DLD1 (cell line): ENCODE measurements around the gene SLC43A1.

ENCODE experiments used
- in situ Hi-C: cut with HindIII; loops from 2 replicates; pipeline ENCODE4 v1.10.0; 2017; ENCODE audit warnings: low sequenced_read_pairs

The SLC43A1 gene

DNA sequence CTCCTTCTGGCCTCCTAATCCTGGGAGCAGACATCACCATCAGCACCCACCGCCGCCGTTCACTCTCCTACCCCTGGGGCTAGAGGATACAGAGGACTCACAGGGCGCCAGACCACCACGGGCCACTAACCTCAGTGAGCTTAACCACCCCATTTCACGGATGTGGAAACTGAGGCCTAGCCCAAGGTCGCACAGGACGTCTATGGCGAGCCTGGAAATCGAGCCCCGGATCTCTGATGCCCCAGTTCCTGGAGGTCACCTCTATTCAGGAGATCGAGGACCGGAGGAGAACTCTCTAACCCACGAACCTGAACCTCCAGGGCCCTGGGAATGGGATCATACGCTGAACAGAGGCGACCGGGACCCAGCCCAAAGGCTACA lies 14.7 kb upstream of the SLC43A1 start:
- in situ Hi-C loops = loop anchor here (10.0 kb wide), 1 partner anchor 105 kb away; no protein-coding TSS in a partner anchor

DNA sequence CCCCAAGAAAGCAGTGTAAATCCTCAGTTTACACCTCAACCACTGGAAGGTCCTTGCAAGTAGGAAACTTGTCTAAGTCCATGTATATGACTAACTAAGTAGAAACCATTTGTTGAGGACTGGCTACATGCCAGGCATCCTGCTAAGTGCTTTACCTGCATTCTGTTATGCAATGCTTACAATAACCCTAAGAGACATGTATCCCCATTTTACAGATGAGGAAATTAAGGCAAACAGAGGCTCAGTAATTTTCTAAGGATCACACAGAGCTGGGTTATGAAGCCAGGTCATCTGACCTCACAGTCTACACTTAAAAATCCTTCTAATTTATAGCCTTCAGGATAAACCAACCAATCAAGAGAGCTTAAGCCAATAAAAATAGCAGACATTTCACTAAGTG lies 13.5 kb upstream of the SLC43A1 start:
- in situ Hi-C loops = no loop called here

DNA sequence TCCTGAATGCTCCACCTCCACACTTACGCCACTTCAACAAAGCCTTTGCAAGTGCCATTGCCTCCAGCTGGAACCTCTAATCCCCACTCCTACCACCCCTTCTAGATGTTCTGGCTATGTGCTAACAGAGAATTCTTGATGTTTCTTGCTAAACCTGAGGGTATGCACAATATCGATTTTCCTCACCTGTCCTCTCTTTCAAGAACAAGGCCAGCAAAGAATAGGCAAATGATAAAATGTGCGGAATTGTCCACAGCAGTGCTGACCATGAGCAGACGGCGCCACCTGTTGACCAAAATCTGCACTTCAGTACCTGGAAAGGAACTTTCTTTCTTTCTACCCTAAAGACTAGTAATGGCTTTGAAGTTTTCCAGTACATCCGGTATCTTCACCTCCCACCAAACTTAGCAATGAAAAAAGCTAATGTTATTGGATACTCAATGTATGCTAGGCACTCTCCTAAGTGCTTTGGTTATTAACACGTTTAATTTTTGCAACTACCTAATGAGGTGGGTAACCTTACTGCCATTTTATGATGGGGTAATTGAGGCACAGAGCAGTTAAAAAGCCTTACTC lies 11.6 kb upstream of the SLC43A1 start:
- in situ Hi-C loops = no loop called here

DNA sequence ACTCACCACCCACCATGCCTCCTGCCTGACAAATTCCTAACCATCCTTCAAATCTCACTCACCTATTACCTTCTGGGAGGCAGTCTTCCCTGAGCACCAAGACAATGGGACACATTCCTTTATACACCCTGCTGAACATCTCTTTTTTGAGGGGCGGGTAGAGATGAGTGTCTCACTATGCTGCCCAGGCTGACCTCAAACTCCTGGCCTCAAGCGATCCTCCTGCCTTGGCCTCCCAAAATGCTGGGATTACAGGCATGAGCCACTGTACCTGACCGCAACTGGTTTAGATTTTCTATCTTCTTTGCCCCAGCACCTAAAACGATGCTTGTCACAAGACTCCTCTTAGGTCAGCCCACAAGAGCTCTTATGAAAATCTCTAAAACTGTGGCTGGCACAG lies 7.9 kb upstream of the SLC43A1 start:
- in situ Hi-C loops = no loop called here

DNA sequence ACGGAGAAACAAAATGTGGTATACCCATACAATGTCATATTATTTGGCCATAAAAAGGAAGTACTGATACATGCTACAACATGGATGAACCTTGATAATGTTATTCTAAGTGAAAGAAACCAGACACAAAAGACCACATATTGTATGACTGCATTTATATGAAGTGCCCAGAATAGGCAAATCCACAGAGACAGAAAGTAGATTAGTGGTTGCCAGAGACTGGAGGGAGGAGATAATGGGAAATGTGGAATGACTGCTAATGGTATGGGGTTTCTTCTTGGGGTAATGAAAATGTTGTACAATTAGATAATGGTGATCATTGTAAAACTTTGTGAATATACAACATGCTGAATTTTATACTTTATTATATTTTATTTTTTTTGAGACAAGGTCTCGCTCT lies 5.6 kb upstream of the SLC43A1 start:
- in situ Hi-C loops = no loop called here

DNA sequence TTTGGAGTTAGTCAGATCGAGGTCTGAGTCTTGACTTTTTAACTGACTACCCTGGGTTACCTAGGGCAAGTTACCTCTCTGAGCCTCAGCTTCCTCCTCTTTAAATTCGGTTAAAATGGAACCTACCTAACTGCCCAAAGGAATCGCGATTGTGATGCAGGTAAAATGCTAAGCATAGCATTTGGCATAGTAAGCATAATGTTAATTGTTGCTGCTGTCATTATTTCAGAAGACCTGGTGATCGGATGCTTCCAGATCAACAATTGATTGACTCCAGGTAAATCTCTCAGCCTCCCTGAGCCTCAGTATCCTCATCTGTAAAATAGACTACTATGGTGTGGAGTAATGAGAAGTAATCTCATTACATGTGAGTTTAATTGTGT lies 550 bp upstream of the SLC43A1 start:
- in situ Hi-C loops = no loop called here

DNA sequence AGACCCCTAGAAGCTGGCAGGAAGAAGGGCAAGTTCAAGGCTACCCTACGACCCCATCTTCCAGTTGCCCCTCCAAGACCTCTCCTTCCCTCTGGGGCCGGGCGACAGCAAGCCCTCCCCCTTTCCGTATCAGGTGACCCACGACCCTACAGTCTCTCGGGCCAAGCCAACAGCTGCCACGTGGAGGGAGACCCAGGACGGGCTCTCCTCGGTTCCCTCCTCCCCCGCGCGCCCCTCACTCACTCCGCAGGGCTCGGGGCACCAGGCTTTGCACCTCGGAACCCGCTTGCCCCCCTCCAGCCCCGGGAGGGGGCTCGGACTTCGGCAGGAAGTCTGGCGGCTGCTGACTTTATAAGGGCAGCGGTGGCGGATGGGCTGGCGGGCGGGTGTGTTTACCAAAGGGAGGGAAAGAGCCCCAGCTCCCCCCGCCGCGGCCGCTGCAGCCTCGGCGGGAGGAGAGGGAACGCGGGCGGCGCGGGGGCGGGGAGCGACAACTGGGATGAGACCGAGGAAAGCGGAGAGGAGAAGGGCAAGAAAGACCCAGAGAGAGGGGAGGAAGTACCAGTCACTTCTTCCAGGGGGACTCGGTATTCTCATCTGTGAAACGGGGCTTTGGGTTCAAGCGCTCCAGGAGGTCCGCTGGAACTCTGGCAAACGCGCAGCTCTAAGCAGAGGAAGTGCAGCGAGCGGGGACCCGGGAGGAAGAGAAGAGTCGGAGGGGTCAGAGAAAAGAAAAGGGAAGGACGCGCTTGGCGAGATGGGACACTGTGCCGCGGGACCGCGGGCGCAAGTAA lies 767 bp downstream of the SLC43A1 start:
- in situ Hi-C loops = no loop called here

DNA sequence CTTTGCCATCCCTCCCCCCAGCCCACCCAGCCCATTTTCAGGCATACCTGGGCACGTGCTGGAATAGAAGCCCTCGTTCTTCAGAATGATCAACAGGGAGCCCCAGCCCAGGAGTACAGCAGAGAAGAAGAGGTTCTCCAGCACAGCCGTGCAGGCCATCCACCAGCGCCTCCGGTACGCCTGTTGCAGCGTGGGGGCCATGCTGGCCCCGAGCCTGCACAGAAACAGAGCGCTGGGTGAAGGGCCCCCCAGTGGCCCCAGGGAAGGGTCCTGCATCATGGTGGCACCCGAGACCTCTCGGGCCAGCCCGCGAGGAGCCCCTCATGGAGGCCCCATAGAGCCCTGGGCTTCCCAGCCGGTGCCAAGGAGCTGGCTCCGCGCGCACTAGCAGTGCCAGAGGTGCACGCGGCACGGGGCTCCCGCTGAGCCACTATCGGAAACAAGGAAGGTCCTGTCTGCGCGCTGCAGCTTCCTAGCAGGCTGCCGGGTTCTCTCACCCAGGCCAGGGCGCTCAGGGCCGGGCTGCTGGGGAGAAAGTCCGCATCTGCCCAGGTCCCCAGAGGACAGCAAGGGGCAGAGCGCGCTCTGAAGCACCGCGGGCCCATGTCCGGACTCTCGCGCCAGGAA lies 1.5 kb downstream of the SLC43A1 start:
- in situ Hi-C loops = no loop called here

DNA sequence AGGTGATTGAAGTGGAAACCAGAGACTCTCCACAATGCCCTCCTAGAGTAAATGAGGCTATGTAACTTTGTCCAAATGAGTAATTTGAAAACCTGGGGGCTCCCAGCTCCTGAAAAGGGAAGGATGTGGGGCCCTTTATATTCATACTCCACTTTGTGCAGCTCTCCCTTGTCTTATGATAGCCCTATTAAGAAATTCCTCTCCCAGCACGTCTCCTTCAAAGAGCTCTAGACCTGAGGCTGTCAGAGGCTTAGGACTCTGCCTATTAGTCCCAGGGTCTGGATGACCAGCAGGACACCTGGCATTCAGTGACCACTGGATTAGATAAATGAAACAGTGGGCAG lies 2.1 kb downstream of the SLC43A1 start:
- in situ Hi-C loops = no loop called here

DNA sequence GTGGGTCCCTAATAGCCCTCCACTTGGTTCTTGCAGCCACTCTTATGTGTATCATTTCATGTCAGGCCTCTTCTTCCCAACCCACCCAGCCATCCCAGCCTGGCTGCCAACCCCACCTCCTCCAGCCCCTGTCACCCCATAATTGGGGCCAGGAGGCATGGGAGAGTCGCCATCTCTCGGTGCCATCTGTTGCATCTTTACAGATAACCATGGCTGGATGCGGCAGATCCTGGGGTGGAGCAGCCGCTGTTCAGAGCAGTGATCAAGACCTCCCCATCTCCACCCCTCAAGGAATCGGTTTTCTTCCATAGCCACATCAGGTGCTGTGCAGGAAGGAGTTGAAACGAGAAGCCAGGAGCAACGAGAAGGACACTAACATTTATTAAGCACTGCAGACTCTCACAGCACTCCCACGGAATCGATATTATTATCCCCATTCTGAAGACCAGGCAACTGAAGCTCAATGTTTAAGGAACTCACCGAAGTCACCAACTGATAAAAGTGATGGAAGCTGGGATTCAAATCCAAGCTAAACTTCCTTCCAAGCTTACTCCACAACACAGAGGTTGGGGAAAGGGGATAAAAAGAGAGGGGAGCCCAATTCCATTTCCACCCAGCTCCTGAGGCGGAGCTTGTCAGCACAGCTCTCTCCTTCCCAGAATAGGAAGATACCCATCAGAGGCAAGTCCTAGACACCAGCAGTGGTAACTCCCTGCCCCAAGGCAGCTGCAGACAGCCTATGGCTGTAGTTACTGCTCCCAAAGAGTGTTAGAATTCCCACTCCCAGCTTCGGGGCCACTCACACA lies 2.7 kb downstream of the SLC43A1 start:
- in situ Hi-C loops = no loop called here

DNA sequence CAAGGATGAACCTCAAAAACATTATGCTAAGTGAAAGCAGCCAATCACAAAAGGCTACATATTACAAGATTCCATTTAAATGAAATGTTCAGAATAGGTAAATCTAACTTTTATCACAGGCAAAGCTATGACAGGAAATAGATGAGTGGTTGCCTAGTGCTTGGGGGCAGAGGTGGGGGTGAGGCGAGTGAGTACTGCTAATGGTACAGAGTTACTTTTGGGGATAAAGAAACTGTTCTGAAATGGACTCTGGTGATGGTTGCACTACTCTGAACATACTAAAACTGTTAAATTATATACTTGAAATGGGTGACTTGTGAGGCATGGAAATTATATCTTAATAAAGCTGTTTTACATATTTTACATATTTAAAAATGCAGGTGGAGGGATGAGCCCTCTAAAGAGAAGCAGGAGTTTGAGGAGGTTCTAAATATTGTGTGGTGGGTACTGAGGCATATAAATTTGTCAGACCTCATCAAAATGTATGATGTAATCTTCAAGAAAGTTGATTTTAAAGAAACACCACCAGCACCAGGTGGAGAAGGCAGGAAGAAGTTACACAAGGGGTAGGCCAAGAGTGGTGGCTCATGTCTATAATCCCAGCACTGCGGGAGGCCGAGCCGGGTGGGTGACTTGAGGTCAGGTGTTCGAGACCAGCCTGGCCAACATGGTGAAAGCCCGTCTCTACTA lies 3.6 kb downstream of the SLC43A1 start:
- in situ Hi-C loops = no loop called here

DNA sequence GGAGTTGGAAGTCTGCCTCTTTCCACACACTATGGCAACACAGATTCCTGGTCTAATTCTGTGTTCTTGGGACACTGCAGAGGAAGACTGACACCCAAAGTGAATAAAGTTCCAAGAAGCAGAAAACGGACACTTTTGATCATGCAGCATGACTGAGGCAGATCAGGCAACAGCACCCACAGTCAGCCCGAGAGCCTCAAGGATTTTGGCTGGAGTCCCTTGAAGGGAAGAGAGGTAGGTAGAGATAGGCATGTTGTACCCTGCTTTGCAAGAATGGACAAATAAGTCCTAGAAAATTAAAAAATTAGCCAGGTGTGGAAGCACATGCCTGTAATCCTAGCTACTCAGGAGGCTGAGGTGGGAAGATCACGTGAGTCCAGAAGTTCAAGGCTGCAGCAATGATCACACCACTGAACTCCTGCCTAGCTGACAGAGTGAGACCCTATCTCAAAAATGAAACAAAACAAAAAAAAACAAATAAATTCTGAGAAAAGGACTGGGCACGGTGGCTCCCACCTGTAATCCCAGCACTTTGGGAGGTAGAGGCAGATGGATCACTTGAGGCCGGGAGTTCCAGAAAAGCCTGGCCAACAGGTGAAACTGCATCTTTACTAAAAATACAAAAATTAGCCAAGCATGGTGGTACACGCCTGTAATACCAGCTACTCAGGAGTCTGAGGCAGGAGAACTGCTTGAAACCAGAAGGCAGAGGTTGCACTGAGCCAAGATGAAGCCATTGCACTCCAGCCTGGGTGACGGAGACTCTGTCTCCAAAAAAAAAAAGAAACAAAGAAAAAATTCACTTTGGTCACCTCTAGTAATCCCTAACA lies 6.9 kb downstream of the SLC43A1 start:
- in situ Hi-C loops = no loop called here

DNA sequence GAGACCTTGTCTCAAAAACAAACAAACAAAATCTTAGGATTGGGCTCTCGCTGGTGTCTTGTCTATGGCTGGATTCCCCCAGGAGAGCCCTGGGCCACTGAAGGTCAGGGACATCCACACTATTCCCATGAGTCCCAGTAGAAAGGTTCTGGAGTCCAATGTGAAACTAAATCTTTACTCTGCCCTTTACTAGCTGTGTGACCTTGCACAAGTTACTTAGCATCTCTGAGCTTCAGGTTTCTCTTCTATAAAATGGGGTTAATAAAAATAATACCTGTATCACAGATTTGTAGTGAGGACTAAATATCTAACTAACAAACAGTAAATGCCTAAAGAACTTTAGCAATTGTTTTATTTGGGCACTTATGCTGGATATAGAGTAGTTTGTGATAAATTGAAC lies 9.0 kb downstream of the SLC43A1 start:
- in situ Hi-C loops = no loop called here

DNA sequence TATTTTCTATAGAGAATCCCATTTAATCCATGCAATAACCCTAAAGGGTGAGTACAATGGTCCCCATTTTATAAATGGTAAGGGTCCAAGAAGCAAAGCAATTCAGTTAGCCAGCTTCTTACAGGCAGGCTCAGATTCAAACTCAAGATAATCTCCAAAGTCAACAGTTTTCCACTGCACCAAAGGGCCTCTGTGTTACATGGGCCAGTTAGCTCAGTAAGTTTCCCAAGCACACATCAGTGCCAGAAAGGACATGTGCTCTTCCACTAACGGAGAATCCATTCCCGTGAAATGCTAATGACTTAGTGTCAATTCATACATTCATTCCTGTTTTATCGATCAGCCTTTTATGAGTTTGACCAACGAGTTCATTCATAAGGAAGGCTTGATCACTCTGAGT lies 11.0 kb downstream of the SLC43A1 start:
- in situ Hi-C loops = no loop called here

DNA sequence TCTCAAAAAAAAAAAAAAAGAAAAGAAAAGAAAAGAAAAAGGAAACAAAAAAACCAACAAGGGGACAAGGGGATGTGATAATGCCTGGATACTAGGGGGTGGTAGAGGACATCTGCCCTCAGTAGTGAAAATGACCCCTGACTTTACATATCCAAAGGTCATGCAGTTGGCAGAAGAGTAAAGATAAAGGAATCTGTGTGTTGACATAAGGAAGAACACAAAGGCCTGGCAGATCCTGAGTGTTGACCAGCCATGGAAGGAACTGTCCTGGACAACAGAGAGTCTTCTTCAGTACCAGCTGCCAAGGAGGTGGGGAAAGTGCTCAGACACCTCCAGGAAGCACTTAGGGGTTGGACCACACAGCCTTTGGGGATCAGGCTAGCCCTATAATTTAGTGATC lies 12.6 kb downstream of the SLC43A1 start:
- in situ Hi-C loops = no loop called here

DNA sequence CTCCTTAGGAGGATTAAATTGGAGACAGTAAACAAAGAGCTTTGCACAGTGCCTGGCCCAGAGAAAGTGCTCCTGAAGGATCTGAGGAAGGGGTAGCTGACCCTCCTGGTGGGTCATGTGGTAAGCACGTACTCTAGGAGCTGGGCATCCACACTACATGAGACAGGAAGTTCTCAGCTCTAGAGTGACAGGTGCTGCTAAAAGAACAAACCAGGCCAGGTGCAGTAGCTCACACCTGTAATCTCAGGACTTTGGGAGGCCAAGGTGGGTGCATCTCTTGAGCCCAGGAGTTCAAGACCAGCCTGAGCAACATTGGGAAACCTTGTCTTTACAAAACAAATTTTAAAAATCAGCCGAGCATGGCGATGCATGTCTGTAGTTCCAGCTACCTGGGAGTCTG lies 13.1 kb downstream of the SLC43A1 start:
- in situ Hi-C loops = no loop called here

DNA sequence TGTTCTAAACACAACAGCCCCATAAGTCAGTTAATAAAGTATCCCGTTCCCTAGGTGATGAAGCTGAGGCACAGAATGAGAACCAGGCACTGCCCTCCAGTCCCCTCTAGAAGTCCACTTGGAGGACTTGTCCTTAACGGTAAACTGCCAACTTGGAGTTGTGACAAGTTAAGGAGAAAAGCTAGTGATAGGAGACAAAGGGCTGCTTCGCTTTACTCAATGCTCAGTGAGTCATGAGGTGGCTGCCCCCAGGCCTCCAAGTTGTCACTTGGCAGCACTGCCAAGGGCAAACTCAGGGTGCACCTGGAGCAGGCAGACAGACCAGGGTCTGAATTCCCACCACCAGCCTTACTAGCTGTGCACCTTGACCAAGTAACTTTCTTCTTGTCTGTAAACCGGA lies 13.5 kb downstream of the SLC43A1 start:
- in situ Hi-C loops = no loop called here

DNA sequence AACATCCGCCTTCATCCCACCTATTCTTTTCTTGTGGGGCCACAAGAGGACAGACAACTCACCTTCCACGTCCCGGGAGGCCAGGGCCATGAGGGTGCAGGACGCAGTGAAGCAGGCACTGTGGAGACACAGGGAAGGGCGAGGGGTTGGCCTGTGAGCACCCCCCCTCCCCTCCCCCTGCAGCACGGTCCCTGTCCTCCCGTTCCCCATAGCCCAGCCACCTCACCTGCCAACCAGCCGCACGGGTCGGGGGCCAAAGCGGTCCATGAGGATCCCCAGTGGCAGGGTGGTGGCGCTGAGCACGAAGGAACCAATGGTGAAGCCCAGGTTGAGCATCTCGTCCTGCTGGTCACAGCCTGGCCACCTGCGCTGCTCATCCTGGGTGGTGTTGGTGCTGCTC lies 14.6 kb downstream of the SLC43A1 start:
- in situ Hi-C loops = no loop called here

DNA sequence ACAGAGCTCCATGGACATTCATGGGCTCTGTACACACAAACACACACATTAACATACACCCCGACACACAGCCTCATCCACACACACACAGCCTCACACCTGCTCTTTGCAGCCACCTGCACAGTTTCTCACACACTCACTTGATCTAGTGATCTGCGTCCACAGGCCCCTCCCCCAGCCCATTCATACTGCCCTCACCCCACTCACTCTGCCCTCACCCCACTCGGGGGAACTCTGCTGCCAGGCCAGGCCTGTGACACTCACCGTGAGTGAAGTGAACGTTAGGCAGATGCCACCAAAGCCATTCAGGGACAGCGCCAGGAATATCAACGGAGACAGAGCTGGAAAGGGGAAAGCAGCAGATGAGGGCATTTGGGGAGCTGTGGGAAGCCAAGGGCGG lies 15.0 kb downstream of the SLC43A1 start:
- in situ Hi-C loops = no loop called here

DNA sequence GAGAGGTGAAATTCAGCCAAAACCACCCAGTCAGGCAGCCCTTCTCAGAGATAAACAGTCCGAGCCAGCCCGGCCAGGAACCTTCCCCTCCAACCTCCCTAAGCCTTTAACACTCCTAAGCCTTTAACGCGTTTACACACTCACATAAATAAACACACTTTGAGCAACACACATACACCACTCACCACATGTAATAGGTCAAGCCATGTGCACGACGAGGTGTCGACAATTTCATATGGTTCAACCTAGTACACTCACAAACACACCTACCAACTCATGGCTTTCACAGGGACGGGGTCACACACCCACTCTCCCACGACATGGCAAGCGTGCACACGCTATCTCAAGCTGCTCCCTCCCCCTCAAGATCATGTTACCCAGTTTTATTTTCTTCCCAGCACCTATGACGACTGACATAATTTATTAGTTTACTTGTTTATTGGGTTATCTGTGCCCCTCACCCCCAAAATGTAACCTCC lies 15.5 kb downstream of the SLC43A1 start:
- in situ Hi-C loops = no loop called here
